SK-N-MC (cell line): ENCODE measurements around the gene ARID1B.

Experiments used
- DNase-seq: peaks from one replicate; pipeline ENCODE4 v3.0.0-alpha.2; 2011; ENCODE audit warnings: low read depth, low spot score
- H3K27ac ChIP-seq: fragments of 200-600 bp; sonication (generic); 2 replicates; pipeline ENCODE4 v1.5.1; 2016; ENCODE audit warnings: mixed run types
- H3K36me3 ChIP-seq: fragments of 200-600 bp; sonication (generic); 2 replicates; pipeline ENCODE4 v1.6.1; 2017; ENCODE audit warnings: antibody characterized with exemption, low read length, mixed read lengths; ENCODE audit not compliant: insufficient read depth
- H3K4me3 ChIP-seq: fragments of 200-600 bp; sonication (generic); 2 replicates; pipeline ENCODE4 v1.5.1; 2016
- H3K9ac ChIP-seq: fragments of 200-600 bp; sonication (generic); 2 replicates; pipeline ENCODE4 v1.8.0; 2017; ENCODE audit warnings: mixed run types, mixed read lengths; ENCODE audit not compliant: insufficient read length
- H3K9me3 ChIP-seq: fragments of 200-600 bp; sonication (generic); 2 replicates; pipeline ENCODE4 v1.6.1; 2017; ENCODE audit warnings: low read depth, mild to moderate bottlenecking, antibody characterized with exemption, low read length, moderate library complexity, mixed read lengths
- EZH2 ChIP-seq: fragments of 200-600 bp; sonication (generic); IDR thresholded peaks from one replicate; pipeline ENCODE4 v1.6.1; 2017; ENCODE audit warnings: antibody characterized with exemption
- FOXP2 ChIP-seq: optimal IDR thresholded peaks from 2 replicates; pipeline ENCODE3; 2011; ENCODE audit warnings: mild to moderate bottlenecking, moderate library complexity; ENCODE audit not compliant: insufficient read depth; ENCODE audit errors: extremely low read length, control extremely low read depth
- POLR2AphosphoS5 ChIP-seq: IDR thresholded peaks from 2 replicates; pipeline ENCODE4 v1.6.1; 2012; ENCODE audit warnings: mild to moderate bottlenecking, low read depth, low read length, borderline replicate concordance

Gene ARID1B

GRCh38 chr6:156875062-156875461, 97.9 kb downstream of the ARID1B start:
- DNase-seq: no peak
- TF ChIP-seq FOXP2 (no peak), EZH2 (no peak), POLR2AphosphoS5 (no peak)

GRCh38 chr6:156876302-156876701, 99.1 kb downstream of the ARID1B start:
- no peak for TF ChIP-seq FOXP2
- no peak for TF ChIP-seq EZH2
- TF ChIP-seq POLR2AphosphoS5: no peak
- Histone ChIP-seq H3K27ac (no peak overlapping the region), H3K9ac (no peak overlapping the region), H3K4me3 (no peak overlapping the region), H3K9me3 (no peaks in the 10 kb centered on the region), H3K36me3 (no peaks in the 10 kb centered on the region; the same call in none of the 2 replicates)
- no peak for DNase-seq

More at GRCh38 chr6:156875062-156875461, 97.9 kb downstream of the ARID1B start:
- H3K9ac ChIP-seq: no peak overlapping the region
- H3K4me3 ChIP-seq: no peak overlapping the region
- no peaks in the 10 kb centered on the region; the same call in none of the 2 replicates for H3K36me3 ChIP-seq
- no peak overlapping the region for H3K27ac ChIP-seq
- H3K9me3 ChIP-seq: no peaks in the 10 kb centered on the region

- H3K4me3 ChIP-seq: no peak overlapping the region
- no peaks in the 10 kb centered on the region for H3K9me3 ChIP-seq
- H3K36me3 ChIP-seq: no peaks in the 10 kb centered on the region; the same call in none of the 2 replicates
- H3K9ac ChIP-seq: no peak overlapping the region
- TF ChIP-seq FOXP2 (no peak), EZH2 (no peak), POLR2AphosphoS5 (no peak)
- no peak overlapping the region for H3K27ac ChIP-seq
- DNase-seq: no peak
Measured at GRCh38 chr6:156877126-156877863, 100.1 kb downstream of the ARID1B start.

GRCh38 chr6:156878681-156879080, 101.5 kb downstream of the ARID1B start:
- Histone ChIP-seq H3K4me3 (no peak overlapping the region), H3K27ac (no peak overlapping the region), H3K9me3 (no peaks in the 10 kb centered on the region), H3K9ac (no peak overlapping the region), H3K36me3 (no peaks in the 10 kb centered on the region; the same call in none of the 2 replicates)
- TF ChIP-seq FOXP2: no peak
- TF ChIP-seq EZH2: no peak
- no peak for TF ChIP-seq POLR2AphosphoS5
- no peak for DNase-seq

- TF ChIP-seq EZH2: no peak
- no peak for TF ChIP-seq POLR2AphosphoS5
- no peak for TF ChIP-seq FOXP2
- Histone ChIP-seq H3K36me3 (no peaks in the 10 kb centered on the region; the same call in none of the 2 replicates), H3K9ac (no peak overlapping the region), H3K4me3 (no peak overlapping the region), H3K27ac (peak overlapping the region; percentile 7; the same call in 1 of the 2 replicates), H3K9me3 (no peaks in the 10 kb centered on the region)
- DNase-seq: no peak
Measured at GRCh38 chr6:156879186-156879585, 102.0 kb downstream of the ARID1B start.

- no peak for DNase-seq
- no peak overlapping the region for H3K4me3 ChIP-seq
- H3K9ac ChIP-seq: no peak overlapping the region
- TF ChIP-seq EZH2: no peak
- no peak for TF ChIP-seq POLR2AphosphoS5
- no peak for TF ChIP-seq FOXP2
- 0 out of 2 replicates have a peak overlapping the region, but pooled peaks have one; percentile 7 for H3K27ac ChIP-seq
- no peaks in the 10 kb centered on the region; the same call in 1 of the 2 replicates for H3K36me3 ChIP-seq
- H3K9me3 ChIP-seq: no peaks in the 10 kb centered on the region
Measured at GRCh38 chr6:156879591-156879990, 102.4 kb downstream of the ARID1B start.

- Histone ChIP-seq H3K27ac (0 out of 2 replicates have a peak overlapping the region, but pooled peaks have one; percentile 22), H3K9ac (no peak overlapping the region), H3K36me3 (no peaks in the 10 kb centered on the region), H3K4me3 (no peak overlapping the region), H3K9me3 (no peaks in the 10 kb centered on the region)
- no peak for DNase-seq
- TF ChIP-seq FOXP2: no peak
- TF ChIP-seq EZH2: no peak
- TF ChIP-seq POLR2AphosphoS5: no peak
Measured at GRCh38 chr6:156880913-156881312, 103.7 kb downstream of the ARID1B start.

GRCh38 chr6:156881687-156882629, 104.8 kb downstream of the ARID1B start:
- Histone ChIP-seq H3K9ac (no peak overlapping the region), H3K36me3 (no peaks in the 10 kb centered on the region), H3K27ac (no peak overlapping the region), H3K9me3 (no peaks in the 10 kb centered on the region), H3K4me3 (no peak overlapping the region)
- no peak for DNase-seq
- no peak for TF ChIP-seq POLR2AphosphoS5
- no peak for TF ChIP-seq EZH2
- TF ChIP-seq FOXP2: no peak
